ENCODE results near the gene AP1M1.
A peak's percentile ranks its signal among the peaks of the same experiment; 100 is the strongest.

AP1M1 gene

DNA sequence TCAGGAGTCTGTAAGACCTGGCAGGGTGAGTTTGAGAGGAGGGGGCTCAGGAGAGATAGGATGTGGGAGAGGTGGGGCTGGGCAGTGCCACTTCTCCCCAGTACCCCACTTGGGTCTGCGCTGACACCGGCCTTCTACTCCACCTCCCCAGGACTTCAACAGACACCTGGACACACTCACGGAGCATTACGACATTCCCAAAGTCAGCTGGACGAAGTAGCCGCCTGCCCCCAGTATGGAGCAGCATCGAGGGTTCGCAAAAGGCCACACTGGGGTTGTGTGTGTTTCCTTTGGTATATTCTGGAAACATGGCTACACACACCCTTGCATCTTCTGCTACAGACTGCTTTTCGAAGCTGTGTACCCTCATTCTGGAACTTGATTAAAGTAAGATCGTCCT is 7.0 kb upstream of the AP1M1 start:
- TF ChIP-seq, protein P1, sequence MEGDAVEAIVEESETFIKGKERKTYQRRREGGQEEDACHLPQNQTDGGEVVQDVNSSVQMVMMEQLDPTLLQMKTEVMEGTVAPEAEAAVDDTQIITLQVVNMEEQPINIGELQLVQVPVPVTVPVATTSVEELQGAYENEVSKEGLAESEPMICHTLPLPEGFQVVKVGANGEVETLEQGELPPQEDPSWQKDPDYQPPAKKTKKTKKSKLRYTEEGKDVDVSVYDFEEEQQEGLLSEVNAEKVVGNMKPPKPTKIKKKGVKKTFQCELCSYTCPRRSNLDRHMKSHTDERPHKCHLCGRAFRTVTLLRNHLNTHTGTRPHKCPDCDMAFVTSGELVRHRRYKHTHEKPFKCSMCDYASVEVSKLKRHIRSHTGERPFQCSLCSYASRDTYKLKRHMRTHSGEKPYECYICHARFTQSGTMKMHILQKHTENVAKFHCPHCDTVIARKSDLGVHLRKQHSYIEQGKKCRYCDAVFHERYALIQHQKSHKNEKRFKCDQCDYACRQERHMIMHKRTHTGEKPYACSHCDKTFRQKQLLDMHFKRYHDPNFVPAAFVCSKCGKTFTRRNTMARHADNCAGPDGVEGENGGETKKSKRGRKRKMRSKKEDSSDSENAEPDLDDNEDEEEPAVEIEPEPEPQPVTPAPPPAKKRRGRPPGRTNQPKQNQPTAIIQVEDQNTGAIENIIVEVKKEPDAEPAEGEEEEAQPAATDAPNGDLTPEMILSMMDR (IDR thresholded peaks at IDR 0.05; ENCODE audit: low read depth, low read length, missing control alignments): no peak
- H3K4me3 ChIP-seq (ENCODE audit: low read depth, low read length): no peak overlapping the region

DNA sequence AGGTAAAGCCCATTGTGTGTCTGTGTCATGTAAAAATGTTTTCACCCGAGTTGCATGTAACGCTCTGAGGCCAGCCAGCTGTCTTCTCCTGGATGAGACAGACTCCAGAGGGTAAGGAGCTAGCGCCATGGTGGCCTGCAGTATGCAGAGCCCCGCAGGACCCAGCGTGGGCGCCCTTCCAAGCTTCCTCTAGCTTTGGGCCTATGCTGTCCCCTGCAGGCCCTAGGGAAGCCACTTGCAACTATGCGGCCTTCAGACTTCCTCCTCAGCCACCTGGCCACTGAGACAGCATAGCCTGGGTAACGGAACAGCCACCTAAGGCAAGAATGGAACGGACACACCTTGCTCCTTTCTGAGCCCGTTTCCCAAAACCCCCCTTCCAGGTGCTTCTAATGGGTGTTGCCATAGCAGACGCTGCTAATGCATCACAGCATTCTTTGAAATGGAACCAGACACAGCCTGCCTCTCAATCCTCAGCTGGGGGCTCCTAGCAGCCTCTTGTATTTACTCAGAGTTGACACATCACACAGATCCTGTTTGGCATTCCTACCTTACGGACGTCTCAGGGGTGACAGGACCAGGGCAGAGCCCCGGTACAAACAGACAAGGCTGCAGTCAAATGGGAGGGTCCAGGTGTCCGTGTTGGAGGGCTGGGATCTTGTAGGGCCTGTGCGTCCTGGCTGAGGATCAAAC is 6.3 kb upstream of the AP1M1 start:
- TF ChIP-seq, protein P1 (IDR thresholded peaks at IDR 0.05; ENCODE audit: low read depth, low read length, missing control alignments): no peak
- H3K4me3 ChIP-seq (ENCODE audit: low read depth, low read length): no peak overlapping the region
- peaks cover 37% of the 10 kb centered on the region for H3K36me3 ChIP-seq (replicated peaks)
- DNase-seq: no peak
- in situ Hi-C loops (cut with HindIII; ENCODE audit: low pct_ligation_motif_present, low sequenced_read_pairs): no loop called here
- H3K27me3 ChIP-seq (replicated peaks): no peaks in the 10 kb centered on the region
- no peak overlapping the region for H3K27ac ChIP-seq

More for the DNA sequence above, 7.0 kb upstream of the AP1M1 start:
- no peak for DNase-seq
- Histone ChIP-seq H3K27me3 (replicated peaks) (no peaks in the 10 kb centered on the region), H3K27ac (no peak overlapping the region), H3K36me3 (replicated peaks) (peaks cover 37% of the 10 kb centered on the region)
- in situ Hi-C loops (cut with HindIII; ENCODE audit: low pct_ligation_motif_present, low sequenced_read_pairs): no loop called here

DNA sequence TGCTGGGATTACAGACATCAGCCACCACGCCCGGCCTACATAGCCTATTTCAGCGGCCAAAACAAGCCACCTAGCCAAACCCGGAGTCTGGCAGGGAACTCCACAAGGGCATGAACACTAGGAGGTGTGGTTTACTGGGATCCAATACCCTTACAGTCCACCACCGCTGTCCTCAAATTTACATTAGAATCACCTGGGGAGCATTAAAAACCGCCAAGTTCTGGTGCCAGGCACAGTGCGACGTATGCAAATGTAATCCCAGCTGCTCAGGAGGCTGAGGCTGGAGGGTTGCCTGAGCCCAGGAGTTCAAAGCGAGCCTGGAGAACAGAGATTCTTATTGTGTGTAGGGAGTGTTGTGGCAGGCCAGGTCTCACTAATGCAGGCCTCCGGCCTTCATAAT is 4.2 kb upstream of the AP1M1 start:
- Histone ChIP-seq H3K4me3 (ENCODE audit: low read depth, low read length) (no peak overlapping the region), H3K36me3 (replicated peaks) (peaks cover 29% of the 10 kb centered on the region), H3K27me3 (replicated peaks) (no peaks in the 10 kb centered on the region), H3K27ac (no peak overlapping the region)
- DNase-seq: no peak
- in situ Hi-C loops (cut with HindIII; ENCODE audit: low pct_ligation_motif_present, low sequenced_read_pairs): no loop called here
- TF ChIP-seq, protein P1 (IDR thresholded peaks at IDR 0.05; ENCODE audit: low read depth, low read length, missing control alignments): no peak

DNA sequence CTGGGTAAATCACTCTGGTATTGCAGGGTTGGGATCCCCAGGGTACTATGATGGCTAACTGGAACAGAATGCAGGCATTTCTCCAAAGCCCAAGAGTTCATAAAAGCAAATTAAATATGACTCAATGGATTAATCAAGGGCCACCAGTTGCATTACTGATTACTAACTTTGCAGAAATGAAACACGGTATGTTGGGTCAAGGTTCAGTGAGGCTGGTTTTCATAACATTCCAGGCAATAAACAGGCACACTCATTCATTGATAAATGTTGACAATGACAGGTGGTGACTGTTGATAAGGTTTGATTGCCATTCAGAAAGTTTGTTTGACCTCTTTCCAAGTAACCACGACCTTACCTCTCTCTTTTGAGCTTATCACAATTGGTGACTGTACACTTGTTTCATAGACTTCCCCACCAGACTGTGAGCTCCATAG is 506 bp upstream of the AP1M1 start:
- H3K4me3 ChIP-seq (ENCODE audit: low read depth, low read length): peak overlapping the region; percentile 97

DNA sequence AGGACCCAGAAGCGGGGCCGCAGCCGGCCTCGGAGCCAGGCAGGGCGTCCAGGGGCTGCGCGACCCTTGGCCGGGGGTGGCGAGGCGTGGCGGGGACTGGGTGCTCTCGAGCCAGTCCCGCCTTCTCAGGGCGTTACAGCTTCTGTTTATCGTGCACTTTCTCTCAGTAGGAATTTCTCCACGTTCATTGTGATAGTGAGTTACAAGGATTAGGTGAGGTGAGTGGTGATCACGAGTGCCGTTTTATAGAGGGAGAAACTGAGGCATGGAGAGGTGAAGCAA is 600 bp downstream of the AP1M1 start:
- no peak for DNase-seq
- TF ChIP-seq, protein P1 (IDR thresholded peaks at IDR 0.05; ENCODE audit: low read depth, low read length, missing control alignments): no peak
- Histone ChIP-seq H3K27ac (peak overlapping the region; percentile 65), H3K36me3 (replicated peaks) (peaks cover 17% of the 10 kb centered on the region), H3K27me3 (replicated peaks) (no peaks in the 10 kb centered on the region), H3K4me3 (ENCODE audit: low read depth, low read length) (peak overlapping the region; percentile 97)
- in situ Hi-C loops (cut with HindIII; ENCODE audit: low pct_ligation_motif_present, low sequenced_read_pairs): no loop called here

More for the DNA sequence above, 506 bp upstream of the AP1M1 start:
- TF ChIP-seq, protein P1 (IDR thresholded peaks at IDR 0.05; ENCODE audit: low read depth, low read length, missing control alignments): no peak
- DNase-seq: peak; percentile 61
- Histone ChIP-seq H3K27me3 (replicated peaks) (no peaks in the 10 kb centered on the region), H3K27ac (peak overlapping the region; percentile 65), H3K36me3 (replicated peaks) (peaks cover 8% of the 10 kb centered on the region)
- in situ Hi-C loops (cut with HindIII; ENCODE audit: low pct_ligation_motif_present, low sequenced_read_pairs): no loop called here
